RWPE1 (cell line): ENCODE data around the gene ELOVL1.
"Not testable (repeated sequence)": the region's sequence is repeated elsewhere in the genome, so short reads cannot be mapped to it uniquely, and the experiment has no call there.

Experiments
- CTCF ChIA-PET: fragments of 350-600 bp; sonication (Branson Sonifier 250); formaldehyde crosslinking; extraction: SDS; loops from one replicate; lab custom pipeline; 2021; lab: Yijun Ruan, JAX
- POLR2A ChIA-PET: fragments of 400-600 bp; formaldehyde crosslinking; extraction: SDS; loops from one replicate; lab custom pipeline; 2020; ENCODE audit warnings: antibody characterized with exemption; ENCODE audit not compliant: low non-redundant PET; lab: Yijun Ruan, JAX
- DNase-seq: peaks from one replicate; pipeline ENCODE4 v3.0.0; 2012; ENCODE audit warnings: low spot score
- H3K27ac ChIP-seq: fragments of 450-650 bp; 2 replicates; pipeline ENCODE4 v1.5.1; 2017
- TF ChIP-seq, protein P1 (sequence below): fragments of 450-650 bp; conservative IDR thresholded peaks from 2 replicates; pipeline ENCODE4 v1.5.1; 2017; ENCODE audit warnings: low read depth, mild to moderate bottlenecking

Gene ELOVL1

DNA sequence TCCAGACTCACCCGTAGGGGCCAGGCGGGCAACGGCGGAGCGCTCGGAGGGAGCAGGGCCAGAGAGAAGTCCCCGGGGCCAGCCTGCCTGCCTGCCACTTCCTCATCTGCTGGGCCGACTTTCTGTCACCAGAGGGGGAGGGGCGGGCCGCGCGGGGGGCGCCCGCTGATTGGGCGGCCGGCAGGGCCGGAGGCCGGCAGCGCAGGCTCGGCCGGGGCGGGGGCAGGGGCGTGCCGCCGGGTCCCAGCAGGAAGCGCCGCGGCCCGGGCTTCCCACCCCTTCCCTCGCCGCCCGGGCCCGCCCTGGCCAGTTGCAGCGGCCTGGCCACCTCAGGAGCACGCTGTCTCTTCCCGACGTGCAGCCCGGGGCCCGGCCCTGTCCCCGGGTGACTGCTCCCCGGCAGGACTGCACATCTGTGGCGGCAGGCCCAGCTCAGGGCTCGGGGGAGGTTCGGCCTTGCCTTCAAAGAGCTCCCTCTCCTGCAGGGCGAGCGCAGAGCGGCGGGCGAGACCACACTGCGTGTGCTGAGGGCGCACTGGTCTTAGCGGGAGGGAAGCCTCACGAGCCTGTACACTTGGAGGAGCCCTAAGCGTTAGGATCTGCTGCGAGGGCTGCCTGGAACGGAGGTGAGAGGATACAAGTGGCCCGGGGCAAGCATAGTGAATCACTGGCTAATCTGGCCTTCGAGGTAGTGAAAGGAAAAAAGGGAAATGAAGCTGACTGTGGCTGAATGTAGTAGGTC is at the start of gene ELOVL1:
Gene ELOVL1 (minus strand): TSS at position 108 of the 742 bp plus-strand sequence. CDS start 2,402 bp downstream, outside the sequence.
- DNase-seq = peak; percentile 86
- POLR2A ChIA-PET = interaction anchor here (1.0 to 1.4 kb wide), 3 partner anchors 10 to 86 kb away, joined by 4 to 7 read pairs (median 5); partner anchors contain the start of genes CDC20 and HYI
- TF ChIP-seq, protein P1, sequence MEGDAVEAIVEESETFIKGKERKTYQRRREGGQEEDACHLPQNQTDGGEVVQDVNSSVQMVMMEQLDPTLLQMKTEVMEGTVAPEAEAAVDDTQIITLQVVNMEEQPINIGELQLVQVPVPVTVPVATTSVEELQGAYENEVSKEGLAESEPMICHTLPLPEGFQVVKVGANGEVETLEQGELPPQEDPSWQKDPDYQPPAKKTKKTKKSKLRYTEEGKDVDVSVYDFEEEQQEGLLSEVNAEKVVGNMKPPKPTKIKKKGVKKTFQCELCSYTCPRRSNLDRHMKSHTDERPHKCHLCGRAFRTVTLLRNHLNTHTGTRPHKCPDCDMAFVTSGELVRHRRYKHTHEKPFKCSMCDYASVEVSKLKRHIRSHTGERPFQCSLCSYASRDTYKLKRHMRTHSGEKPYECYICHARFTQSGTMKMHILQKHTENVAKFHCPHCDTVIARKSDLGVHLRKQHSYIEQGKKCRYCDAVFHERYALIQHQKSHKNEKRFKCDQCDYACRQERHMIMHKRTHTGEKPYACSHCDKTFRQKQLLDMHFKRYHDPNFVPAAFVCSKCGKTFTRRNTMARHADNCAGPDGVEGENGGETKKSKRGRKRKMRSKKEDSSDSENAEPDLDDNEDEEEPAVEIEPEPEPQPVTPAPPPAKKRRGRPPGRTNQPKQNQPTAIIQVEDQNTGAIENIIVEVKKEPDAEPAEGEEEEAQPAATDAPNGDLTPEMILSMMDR = no peak; the same call in 1 of the 2 replicates

DNA sequence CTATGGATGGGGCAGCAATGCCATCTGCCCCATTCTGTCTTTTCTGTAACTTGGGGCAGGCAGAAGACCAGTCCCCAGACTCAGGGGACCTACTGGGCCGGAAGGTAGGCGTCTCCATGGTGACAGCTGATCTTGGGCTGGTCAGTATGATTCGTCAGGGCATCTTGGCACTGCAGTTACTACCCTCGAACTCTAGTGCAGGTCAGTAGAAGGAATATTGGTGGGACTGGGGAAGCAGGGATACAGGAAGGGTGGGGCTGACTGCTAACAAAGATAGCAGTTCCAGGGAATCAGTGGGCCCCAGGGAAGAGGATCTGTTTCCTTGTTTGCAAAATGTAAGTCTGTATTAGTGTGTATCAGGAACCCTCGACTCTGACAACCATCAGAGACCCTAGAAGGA is 48.1 kb upstream of the ELOVL1 start:
- POLR2A ChIA-PET = no interaction called here
- CTCF ChIA-PET = interaction anchor here (0.7 to 1.1 kb wide), 2 partner anchors 67 to 184 kb away, joined by 3 read pairs; no protein-coding TSS in a partner anchor
- peak overlapping the region; percentile 21; the same call in 1 of the 2 replicates for H3K27ac ChIP-seq
- TF ChIP-seq, protein P1 = no peak
- DNase-seq = no peak

More for the DNA sequence above, at the start of gene ELOVL1:
- H3K27ac ChIP-seq = peak within 1 kb of the TSS; percentile 96
- CTCF ChIA-PET = interaction anchor here (1.0 to 1.7 kb wide), 3 partner anchors 10 to 141 kb away, joined by 3 to 6 read pairs (median 4); no protein-coding TSS in a partner anchor

DNA sequence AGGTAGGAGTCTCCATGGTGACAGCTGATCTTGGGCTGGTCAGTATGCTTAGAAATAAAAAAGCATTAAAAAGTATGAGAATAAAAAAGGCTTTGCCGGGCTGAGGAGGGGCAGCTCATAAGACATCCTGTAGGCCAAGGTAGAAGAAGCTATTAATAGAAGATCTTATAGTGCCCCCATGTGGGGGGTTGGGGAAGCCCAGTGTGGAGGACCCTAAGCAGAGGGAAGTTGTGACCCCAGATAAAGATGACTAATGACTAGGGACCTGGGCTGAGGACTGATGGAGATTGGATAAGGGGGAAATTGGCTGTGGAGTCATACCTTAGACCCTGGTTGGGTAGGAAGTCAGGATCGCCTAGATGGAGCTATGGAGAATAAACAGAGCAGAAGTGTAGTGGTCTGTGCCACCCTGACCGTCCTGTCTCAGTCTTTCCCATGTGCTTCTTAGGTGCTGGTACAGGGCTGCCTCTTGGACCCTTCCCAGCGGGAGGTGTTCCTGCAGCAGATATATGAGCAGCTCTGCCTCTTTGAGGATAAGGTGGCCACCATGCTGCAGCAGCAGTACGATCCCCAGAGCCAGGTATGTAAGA is 46.9 kb upstream of the ELOVL1 start:
- no peak overlapping the region for H3K27ac ChIP-seq
- TF ChIP-seq, protein P1 = peak; percentile 54
- DNase-seq = peak; percentile 38
- POLR2A ChIA-PET = no interaction called here
- CTCF ChIA-PET = interaction anchor here (0.6 to 1.6 kb wide), 9 partner anchors 14 to 342 kb away, joined by 3 to 18 read pairs (median 3); no protein-coding TSS in a partner anchor

DNA sequence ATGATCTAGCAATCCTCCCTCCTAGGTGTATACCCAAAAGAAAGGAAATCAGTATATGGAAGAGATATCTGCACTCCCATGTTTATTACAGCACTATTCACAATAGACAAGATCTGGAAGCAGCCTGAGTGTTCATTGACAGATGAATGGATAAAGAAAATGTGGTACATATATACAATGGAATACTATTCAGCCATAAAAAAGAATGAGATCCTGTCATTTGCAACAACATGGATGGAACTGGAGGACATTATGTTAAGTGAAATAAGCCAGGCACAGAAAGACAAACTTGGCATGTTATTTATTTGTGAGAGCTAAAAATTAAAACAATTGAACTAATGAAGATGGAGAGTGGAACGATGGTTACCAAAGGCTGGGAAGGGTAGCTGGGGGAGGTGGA is 45.6 kb upstream of the ELOVL1 start:
- DNase-seq, H3K27ac ChIP-seq, POLR2A ChIA-PET: not testable (repeated sequence)
- CTCF ChIA-PET = interaction anchor here (0.7 kb wide), 2 partner anchors 14 to 183 kb away, joined by 4 to 7 read pairs; no protein-coding TSS in a partner anchor

DNA sequence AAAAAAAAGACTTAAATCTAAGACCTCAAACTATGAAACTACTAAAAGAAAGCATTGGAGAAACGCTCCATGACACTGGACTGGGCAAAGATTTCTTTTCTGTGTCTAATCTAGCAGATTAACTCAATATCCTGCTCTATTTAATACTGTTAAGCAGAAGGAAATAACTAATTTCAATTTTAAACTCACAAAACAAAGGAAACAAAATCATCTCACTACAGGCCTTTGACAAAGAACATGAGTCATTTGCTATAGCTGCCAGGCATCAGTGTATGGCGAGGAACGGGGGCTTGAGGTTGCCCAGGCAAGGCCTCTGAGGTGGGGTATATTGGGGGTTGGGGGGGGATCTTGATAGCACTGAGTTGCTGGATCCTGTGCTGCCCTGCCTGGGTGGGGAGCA is 42.8 kb upstream of the ELOVL1 start:
- ChIA-PET CTCF (no interaction called here), POLR2A (no interaction called here)
- no peak overlapping the region for H3K27ac ChIP-seq
- no peak for DNase-seq
- TF ChIP-seq, protein P1 = no peak

DNA sequence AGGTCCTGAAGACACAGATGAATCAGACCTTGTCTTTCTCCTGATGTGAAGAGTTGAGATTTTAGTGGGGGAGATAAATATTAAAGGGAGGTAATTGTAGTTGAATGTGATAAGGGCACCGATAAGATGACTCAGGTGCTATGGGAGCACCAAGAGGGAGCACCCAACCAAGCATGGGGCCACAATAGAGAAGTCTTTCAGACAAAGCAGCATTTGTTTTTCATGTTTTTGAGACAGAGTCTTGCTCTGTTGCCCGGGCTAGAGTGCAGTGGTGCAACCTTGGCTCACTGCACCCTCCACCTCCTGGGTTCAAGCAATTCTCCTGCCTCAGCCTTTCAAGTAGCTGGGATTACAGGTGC is 38.0 kb upstream of the ELOVL1 start:
- POLR2A ChIA-PET = no interaction called here
- H3K27ac ChIP-seq = no peak overlapping the region
- CTCF ChIA-PET = interaction anchor here (0.6 kb wide), 1 partner anchor 36 kb away, joined by 3 read pairs; no protein-coding TSS in a partner anchor
- TF ChIP-seq, protein P1 = no peak
- DNase-seq = no peak
